Measurements from ENCODE around the gene VPS39.

- TF ChIP-seq, protein P1, sequence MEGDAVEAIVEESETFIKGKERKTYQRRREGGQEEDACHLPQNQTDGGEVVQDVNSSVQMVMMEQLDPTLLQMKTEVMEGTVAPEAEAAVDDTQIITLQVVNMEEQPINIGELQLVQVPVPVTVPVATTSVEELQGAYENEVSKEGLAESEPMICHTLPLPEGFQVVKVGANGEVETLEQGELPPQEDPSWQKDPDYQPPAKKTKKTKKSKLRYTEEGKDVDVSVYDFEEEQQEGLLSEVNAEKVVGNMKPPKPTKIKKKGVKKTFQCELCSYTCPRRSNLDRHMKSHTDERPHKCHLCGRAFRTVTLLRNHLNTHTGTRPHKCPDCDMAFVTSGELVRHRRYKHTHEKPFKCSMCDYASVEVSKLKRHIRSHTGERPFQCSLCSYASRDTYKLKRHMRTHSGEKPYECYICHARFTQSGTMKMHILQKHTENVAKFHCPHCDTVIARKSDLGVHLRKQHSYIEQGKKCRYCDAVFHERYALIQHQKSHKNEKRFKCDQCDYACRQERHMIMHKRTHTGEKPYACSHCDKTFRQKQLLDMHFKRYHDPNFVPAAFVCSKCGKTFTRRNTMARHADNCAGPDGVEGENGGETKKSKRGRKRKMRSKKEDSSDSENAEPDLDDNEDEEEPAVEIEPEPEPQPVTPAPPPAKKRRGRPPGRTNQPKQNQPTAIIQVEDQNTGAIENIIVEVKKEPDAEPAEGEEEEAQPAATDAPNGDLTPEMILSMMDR (IDR thresholded peaks at IDR 0.05) = no peak
- TF ChIP-seq POLR2AphosphoS5 (IDR thresholded peaks at IDR 0.05; ENCODE audit: low read depth, low read length) = no peak
- TF ChIP-seq CHD2 (IDR thresholded peaks at IDR 0.05; ENCODE audit: low read length, partially characterized antibody) = no peak
These were observed 61.3 kb downstream of the VPS39 start for GRCh38 chr15:42146551-42147430.
